Neural progenitor cell (in vitro differentiated cells): ENCODE results near the gene TMEM30A.

Experiments
- CTCF ChIP-seq: fragments of 200-600 bp; sonication (generic); IDR thresholded peaks from 2 replicates; pipeline ENCODE4 v1.5.1; 2017; ENCODE audit warnings: antibody characterized with exemption, mild to moderate bottlenecking
- EZH2phosphoT487 ChIP-seq: fragments of 200-600 bp; sonication (generic); IDR thresholded peaks from 2 replicates; pipeline ENCODE4 v1.6.1; 2017; ENCODE audit warnings: antibody characterized with exemption

GRCh38 chr6:75281653-75282052 lies 2.9 kb downstream of the TMEM30A start:
- TF ChIP-seq EZH2phosphoT487: no peak
- no peak for TF ChIP-seq CTCF
